Measurements from ENCODE around the gene SMCHD1.

Gene SMCHD1

DNA sequence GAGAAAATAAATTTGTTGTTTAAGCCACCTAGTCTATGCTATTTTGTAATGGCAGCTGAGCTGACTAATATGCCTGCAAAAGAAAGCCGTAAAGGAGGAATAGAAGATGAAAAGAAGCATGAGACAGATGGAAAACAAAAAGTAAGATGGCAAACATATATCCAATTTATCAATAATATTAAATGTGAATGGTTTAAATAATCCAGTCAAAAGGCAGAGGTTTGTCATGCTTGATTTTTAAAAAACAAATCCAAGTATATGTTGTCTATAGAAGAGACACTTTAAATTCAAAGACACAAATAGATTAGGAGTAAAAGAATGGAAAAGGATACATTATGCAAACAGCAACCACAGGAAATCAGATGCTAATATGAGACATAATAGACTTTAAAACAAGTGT is 155.9 kb downstream of the SMCHD1 start:
- DNase-seq (ENCODE audit: low read depth) = no peak
- TF ChIP-seq, protein P1, sequence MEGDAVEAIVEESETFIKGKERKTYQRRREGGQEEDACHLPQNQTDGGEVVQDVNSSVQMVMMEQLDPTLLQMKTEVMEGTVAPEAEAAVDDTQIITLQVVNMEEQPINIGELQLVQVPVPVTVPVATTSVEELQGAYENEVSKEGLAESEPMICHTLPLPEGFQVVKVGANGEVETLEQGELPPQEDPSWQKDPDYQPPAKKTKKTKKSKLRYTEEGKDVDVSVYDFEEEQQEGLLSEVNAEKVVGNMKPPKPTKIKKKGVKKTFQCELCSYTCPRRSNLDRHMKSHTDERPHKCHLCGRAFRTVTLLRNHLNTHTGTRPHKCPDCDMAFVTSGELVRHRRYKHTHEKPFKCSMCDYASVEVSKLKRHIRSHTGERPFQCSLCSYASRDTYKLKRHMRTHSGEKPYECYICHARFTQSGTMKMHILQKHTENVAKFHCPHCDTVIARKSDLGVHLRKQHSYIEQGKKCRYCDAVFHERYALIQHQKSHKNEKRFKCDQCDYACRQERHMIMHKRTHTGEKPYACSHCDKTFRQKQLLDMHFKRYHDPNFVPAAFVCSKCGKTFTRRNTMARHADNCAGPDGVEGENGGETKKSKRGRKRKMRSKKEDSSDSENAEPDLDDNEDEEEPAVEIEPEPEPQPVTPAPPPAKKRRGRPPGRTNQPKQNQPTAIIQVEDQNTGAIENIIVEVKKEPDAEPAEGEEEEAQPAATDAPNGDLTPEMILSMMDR (IDR thresholded peaks at IDR 0.05; ENCODE audit: insufficient read depth, low read depth, low read length, missing control alignments) = no peak
- no peak overlapping the region for H3K4me3 ChIP-seq (ENCODE audit: low read depth, low read length)

DNA sequence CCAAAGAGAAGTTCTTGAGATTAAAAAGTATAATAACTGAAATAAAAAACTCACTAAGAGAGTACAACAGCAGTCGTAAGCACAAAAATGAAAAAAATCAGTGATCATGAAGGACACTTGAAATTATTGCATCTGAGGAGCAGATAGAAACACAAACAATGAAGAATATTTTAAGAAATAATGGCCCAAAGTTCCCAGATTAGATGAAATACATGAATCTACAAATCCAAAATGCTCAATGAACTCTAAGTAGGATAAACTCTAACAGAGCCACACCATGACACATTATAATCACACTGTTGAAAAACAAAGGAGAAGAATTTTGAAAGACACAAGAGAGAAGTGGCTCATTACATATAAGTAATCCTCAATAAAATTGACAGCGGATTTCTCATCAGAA is 159.4 kb downstream of the SMCHD1 start:
- no peak for DNase-seq (ENCODE audit: low read depth)
- TF ChIP-seq, protein P1 (IDR thresholded peaks at IDR 0.05; ENCODE audit: insufficient read depth, low read depth, low read length, missing control alignments) = no peak
- no peak overlapping the region for H3K4me3 ChIP-seq (ENCODE audit: low read depth, low read length)

DNA sequence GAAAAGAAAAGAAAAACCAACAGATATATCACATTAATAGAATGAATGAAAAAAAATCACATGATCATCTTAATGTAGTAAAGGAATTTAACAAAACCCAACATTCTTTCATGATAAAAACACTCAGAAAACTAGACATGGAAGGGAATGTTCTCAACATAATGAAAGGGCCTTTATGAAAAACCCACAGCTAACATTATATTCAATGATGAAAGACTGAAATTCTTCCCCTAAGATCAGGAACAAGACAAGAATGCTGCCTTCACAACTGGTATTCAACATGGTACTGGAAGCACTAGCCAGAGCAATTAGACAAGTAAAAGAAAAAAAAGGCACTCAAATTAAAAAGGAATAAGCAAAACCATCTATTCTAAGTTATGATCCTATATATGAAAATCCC is 162.8 kb downstream of the SMCHD1 start:
- TF ChIP-seq, protein P1 (IDR thresholded peaks at IDR 0.05; ENCODE audit: insufficient read depth, low read depth, low read length, missing control alignments) = no peak
- no peak overlapping the region for H3K4me3 ChIP-seq (ENCODE audit: low read depth, low read length)
- no peak for DNase-seq (ENCODE audit: low read depth)

DNA sequence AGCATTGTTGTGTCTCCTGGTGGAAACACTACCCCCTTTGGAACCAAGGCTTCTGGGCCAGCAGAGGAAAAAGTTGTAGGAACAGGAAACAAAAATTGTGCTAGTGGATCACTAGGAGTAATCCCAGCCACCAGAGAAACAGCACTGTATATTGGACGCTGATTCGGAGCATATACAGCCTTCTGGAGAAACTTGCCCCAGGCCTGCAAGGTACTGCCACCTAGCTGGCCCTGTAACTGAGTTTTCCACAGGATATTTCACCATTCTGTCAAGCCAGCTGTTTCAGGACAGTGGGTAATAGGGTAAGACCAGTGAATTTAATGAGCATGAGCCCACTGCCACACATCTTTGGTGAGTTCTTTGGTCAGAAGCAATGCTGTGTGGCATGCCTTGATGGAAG is 166.2 kb downstream of the SMCHD1 start:
- TF ChIP-seq, protein P1 (IDR thresholded peaks at IDR 0.05; ENCODE audit: insufficient read depth, low read depth, low read length, missing control alignments) = no peak
- DNase-seq (ENCODE audit: low read depth) = no peak
- H3K4me3 ChIP-seq (ENCODE audit: low read depth, low read length) = no peak overlapping the region

DNA sequence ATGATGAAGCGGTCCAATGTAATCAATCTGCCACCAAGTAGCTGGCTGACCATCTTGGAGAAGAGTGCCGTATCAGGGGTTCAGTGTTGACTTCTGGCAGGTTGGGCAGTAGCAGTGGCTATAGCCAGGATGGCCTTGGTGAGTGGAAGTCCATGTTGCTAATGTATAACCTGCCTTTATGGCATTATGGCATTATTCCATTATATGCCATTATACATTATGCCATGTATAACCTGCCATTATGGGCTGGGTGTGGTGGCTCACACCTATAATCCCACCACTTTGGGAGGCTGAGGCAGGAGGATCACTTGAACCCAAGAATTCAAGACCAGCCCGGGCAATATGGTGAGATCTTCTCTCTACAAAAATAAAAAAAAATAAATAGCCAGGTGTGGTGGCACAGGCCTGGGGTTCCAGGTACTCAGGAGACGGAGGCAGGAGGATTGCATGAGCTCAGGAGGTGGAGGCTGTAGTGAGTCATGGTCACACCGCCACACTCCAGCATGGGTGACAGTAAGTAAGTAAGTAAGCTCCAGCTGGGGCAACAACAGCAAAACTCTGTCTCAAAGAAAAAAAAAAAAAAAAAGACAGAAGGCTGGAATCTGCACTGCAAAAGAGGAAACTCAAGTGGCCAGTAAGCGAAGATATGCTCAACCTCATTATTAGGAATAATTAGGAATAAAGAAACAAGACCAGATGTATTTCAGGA is 166.8 kb downstream of the SMCHD1 start:
- TF ChIP-seq, protein P1 (IDR thresholded peaks at IDR 0.05; ENCODE audit: insufficient read depth, low read depth, low read length, missing control alignments) = no peak
- DNase-seq (ENCODE audit: low read depth) = no peak
- H3K4me3 ChIP-seq (ENCODE audit: low read depth, low read length) = no peak overlapping the region

DNA sequence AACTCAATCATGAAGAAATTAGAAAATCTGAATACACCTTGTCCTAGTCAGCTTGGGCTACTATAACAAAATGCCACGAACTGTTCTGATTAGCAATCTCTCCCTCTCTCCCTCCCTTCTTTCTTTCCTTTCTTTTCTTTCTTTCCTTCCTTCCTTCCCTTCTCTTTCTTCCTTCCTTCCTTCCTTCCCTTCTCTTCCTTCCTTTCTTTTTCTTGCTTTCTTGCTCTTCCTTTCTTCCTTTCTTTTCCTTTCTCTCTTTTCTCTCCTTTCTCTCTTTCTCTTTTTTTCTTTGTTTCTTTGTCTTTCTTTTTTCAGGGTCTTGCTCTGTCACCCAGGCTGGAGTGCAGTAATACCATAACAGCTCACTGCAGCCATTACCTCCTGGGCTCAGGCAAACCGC is 167.7 kb downstream of the SMCHD1 start:
- TF ChIP-seq, protein P1 (IDR thresholded peaks at IDR 0.05; ENCODE audit: insufficient read depth, low read depth, low read length, missing control alignments) = no peak
- DNase-seq (ENCODE audit: low read depth) = no peak
- no peak overlapping the region for H3K4me3 ChIP-seq (ENCODE audit: low read depth, low read length)

DNA sequence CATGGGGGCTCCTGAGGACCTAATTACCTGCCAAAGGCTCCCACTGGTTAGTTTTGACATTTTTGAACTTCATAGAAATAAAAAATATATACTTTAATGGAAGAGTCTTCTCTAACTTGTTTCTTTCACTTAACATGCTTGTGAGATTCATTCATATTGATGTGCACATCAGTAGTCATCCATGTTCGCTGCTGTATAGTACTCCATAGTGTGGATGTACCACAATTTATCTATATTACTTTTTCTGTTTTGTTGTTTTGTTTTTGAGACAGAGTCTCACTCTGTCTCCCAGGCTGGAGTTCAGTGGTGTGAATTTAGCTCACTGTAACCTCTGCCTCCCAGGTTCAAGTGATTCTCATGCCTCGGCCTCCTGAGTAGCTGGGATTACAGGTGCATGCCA is 168.4 kb downstream of the SMCHD1 start:
- H3K4me3 ChIP-seq (ENCODE audit: low read depth, low read length) = no peak overlapping the region
- DNase-seq (ENCODE audit: low read depth) = no peak
- TF ChIP-seq, protein P1 (IDR thresholded peaks at IDR 0.05; ENCODE audit: insufficient read depth, low read depth, low read length, missing control alignments) = no peak

Data from GM12865 (cell line).